Astrocyte (in vitro differentiated cells and primary cell): Measurements from ENCODE around the gene ANKRD44.

Experiments used
- CTCF ChIP-seq: IDR thresholded peaks from 2 replicates; pipeline ENCODE4 v1.5.1; 2011; ENCODE audit warnings: low read depth, mild to moderate bottlenecking, inconsistent platforms, low read length, moderate library complexity; ENCODE audit not compliant: insufficient read depth
- EZH2 ChIP-seq: IDR thresholded peaks from 2 replicates; pipeline ENCODE4 v1.6.1; 2012; ENCODE audit warnings: mild to moderate bottlenecking, low read length, inconsistent platforms; ENCODE audit not compliant: insufficient read depth

DNA sequence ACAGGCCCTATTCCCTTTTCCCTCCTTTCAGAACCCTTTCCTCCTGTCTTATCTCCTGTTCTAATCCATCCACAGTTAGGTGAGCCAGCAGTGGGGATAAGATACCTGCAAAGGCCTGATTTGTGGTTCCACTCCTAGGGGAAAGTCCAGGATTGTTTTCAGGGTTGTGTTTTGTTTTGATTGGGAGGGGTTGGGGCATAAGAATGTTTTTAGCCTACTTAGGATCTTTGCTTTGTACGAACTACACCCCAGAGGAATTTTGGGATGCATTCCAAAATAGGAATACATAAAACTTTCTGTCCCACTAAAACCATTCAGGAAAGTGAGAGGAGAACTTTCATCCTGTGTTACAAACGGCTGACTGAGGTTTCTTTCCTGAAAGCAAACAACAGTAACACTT is 233.2 kb downstream of the ANKRD44 start:
- TF ChIP-seq CTCF (no peak), EZH2 (no peak)
